GM19463 (cell line): ENCODE measurements around the gene SEMA3A.
"Not testable (repeated sequence)": the region's sequence is repeated elsewhere in the genome, so short reads cannot be mapped to it uniquely, and the experiment has no call there.

ENCODE experiments used
- ATAC-seq: cut with Tn5 transposase; IDR thresholded peaks from one replicate; pipeline ENCODE4 v1.9.1; 2021; ENCODE audit warnings: mild to moderate bottlenecking, moderate library complexity; ENCODE audit not compliant: unreplicated experiment

Gene SEMA3A

DNA sequence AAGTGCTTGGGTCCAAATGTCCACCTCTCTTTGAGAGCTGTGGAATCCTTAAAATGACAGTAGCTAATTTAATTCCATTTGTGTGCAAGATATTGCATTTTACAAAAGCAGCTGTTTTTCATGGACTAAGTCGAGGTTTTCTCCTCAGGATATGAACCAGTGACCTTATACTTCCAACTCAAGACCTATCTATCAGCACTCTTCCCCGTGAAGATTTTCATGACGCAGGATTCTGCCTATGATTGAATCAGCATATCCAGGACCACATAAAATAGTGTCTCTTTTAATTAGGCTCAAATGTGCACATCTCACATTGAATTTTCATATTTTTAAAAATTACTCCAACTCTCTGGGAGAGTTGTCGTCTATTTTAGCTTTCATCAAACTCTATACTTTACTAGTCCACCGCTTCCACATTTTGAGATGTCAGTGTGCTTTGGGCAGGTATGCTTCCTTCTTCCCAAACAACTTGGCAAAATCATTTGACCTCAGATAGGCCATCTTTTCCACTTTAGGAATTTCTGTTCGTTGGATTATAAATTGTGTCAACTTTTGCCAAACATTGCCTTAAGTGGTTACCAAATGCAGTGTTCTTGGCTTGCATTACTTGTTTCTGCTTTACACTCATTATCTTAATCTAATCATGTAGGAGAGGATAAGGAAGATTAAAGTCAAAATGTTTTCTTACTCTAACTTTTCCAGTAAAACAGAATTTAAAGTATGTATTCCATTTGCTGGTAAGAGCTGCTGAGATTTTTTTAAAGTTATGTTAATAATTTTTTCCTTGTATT lies 39.4 kb downstream of the SEMA3A start:
- ATAC-seq = no peak

DNA sequence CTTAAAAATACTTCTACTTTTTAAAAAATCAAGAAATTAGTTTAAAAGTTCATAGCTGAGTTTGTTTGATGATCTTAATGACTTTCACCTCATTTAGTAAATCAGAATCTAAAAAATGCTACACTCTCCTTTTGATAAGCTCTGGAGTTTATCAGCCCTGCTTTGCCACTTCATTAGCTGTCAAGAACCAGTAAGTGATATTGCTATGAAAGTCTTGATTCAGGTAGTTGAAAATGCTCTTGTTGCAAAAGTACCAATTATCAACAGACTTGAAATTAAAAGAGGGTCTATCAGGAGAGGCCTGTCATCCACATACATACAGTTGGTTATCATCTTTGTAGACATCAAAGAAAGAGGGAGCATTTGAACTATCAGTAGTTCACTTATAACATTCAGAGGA lies 41.6 kb downstream of the SEMA3A start:
- ATAC-seq = no peak

DNA sequence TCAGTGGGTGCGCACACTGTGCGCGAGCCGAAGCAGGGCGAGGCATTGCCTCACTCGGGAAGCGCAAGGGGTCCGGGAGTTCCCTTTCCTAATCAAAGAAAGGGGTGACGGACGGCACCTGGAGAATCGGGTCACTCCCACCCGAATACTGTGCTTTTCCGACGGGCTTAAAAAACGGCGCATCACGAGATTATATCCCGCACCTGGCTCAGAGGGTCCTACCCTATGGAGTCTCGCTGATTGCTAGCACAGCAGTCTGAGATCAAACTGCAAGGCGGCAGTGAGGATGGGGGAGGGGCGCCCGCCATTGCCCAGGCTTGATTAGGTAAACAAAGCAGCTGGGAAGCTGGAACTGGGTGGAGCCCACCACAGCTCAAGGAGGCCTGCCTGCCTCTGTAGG lies 44.2 kb downstream of the SEMA3A start:
- ATAC-seq = not testable (repeated sequence)

DNA sequence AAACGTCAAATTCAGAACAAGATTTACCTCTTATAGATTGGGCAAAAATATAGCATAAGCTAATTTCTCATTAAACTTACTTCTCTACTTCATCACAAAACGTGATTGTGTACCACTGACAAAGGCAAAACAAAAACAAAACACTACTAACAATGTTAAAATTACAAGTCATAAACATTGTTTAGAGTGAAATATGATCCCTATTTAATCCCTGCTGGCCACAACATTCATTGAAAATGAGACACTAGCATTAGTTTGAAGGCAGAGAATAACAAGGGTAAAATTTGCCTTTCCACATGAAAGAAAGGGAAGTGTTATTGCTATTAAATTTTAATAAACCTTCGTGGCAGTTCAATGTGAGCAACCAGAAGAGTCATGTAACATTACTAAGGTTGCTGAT lies 45.0 kb downstream of the SEMA3A start:
- no peak for ATAC-seq

DNA sequence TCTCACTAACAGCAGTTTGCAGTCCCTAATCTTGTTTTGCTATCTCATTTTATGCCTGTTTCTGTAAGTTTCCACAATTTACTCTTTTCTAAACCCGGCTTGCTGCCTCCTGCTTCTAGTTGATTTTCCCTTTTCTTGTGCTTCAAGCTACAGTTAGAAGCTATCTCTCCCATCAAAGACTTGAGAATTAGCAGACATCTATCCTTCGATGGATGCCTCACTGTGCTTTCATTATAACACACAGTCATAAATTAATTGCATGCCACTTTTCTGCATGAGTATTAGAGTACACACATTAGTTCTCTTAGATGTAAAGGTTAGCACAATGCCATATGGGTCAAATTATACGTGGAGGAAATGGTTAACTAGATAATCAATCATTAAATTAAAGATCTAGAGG lies 48.7 kb downstream of the SEMA3A start:
- ATAC-seq = no peak

DNA sequence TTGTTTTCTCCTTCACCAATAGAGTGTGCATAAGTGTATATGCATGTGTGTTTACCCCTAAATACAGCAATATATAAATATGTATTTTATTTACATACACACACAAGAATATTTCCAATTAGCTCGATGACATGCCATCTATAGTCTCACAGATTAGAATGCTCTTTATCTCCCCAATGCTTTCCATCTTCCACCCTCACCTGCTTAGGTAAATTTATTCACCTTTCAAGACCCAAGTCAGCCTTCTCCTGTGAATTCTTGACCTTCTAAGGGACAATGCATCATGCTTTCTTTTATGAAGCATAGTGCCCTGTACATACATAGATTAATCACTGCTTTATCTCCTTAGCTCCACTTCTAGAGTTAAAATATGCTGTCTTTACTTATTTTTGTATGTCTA lies 49.7 kb downstream of the SEMA3A start:
- ATAC-seq = no peak

DNA sequence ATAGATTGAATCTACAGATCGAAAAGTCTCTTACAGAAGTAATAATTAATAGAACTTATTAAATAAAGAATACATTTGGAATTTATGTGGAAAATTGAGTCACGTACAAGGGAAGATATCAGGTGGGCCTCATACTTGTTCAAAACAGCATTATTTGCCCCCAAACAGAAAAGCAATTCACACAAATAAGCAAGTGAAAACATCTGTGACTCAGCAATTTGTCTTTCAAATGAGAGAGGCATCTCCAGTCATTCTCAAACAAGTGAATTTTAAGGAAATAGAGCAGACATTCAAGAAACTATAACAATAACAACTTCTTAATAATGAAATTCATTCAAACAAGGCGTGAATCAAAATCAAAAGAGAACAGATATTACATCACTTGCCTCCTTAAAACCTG lies 50.1 kb downstream of the SEMA3A start:
- ATAC-seq = no peak

DNA sequence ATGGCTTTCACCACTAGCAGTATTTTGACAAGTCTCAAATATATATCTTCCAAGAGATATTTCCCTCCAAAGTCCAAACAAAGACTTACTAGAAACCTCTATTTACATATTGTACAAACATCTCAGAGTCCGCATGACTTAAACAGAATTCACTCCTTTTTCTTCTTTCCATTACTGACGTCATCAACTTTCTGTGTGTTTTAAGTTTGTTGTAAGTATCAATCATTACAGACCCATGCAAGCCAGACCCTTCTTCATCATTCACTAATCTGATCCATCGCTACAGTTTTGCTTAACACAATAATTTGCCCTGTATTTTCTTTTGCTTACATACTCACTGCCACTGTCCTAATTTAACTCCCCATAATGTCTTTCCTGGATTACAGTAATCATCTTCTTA lies 51.9 kb downstream of the SEMA3A start:
- ATAC-seq = no peak

DNA sequence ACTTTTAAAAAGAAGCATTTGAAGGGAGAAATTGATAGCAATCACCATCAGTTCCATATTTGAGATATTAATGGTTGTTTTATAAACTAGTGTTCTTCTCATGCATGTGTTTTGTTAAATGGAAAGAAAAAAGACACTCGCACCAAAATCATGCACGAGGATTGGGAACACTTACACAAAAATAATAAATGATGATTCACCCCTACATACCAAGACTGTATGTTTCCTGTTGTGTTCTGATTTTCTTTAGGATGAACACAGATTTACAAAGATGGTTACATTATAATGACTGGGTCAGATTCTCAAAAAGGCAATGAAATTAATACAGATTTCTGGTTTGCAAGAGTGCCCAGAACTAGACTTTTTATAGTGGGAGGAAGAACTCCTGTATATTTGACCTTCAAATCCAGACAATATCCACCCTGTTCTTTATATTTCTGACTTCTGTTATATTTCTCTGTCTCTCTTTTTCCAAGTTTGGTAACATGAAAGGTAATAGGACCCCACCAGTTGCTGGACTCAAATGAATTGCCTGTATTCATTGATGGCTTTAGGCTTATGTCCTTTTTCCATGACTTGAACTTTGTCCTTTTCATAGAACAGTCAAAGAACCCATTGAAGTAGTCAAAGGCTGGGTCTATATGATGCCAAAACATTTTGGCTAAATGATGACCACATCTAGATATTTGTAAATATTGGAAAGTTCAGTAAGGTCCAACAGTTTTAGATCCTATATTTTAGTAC lies 54.4 kb downstream of the SEMA3A start:
- ATAC-seq = no peak

DNA sequence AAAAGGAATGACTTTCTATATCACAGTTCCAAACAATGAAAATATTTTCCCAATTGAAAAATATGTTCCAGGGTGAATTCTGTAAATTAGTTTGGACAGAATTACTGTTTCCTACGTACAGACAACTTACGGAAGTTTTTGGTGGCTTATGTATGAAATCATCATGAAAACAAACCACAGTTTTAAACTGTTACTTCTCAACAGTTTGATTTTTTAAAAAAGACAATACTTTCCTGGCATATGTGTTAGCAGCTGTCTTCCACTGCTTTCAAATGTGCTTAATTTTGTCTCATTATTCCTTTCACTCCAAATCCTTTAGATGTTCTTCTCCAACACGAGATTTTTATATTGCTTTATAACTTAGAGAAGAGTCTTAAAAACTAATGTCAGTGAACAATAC lies 56.2 kb downstream of the SEMA3A start:
- ATAC-seq = no peak

DNA sequence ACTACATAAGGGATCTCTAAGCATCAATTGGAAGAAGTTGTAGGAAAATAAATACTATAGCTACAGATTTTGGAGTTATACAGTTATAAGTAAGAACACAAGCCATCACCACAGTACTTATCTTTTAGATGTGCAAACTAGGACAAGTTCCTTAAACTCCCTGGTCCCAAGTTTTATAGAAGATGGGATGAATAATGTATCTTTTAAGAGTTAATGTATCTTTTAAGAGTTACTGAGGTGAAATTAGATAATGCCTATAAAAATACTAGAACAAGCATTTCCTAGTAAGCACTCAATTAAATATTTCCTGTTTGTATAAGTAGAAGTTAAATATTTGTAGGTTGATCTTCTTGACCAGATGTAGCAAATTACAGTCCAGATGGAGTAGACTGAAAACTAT lies 56.8 kb downstream of the SEMA3A start:
- no peak for ATAC-seq

DNA sequence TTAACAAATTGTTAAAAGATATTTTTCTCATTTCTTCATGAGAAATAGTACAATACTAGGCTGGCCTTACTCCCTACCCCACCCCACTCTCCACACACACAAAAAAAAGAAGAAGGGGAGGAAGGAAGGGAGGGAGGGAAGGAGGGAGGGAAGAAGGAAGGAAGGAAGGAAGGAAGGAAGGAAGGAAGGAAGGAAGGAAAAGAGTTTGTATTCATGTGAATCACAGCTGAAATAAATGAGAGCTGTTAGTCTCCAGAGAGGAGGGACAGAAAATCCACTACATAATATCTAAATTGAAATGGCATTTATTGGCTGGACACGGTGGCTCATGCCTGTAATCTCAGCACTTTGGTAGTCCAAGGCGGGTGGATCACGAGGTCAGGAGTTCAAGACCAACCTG lies 57.8 kb downstream of the SEMA3A start:
- ATAC-seq = no peak

DNA sequence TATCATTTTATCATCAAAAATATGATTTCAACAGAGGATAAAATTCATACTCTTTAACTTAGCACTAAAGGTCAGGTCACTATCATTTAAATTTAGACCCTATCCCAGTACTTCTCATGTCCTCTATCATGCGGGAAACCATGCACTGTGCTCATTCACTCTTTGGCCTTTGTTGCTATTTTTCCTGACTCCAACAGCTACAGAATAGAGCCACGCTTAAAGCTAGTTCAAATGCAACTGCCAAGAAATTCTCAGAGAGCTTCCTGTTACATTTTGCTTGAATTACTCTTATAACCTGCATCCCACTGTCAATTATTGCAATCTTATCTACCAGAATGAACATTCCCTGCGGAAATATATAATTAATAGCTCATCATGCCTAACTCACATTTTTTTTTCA lies 58.3 kb downstream of the SEMA3A start:
- no peak for ATAC-seq

DNA sequence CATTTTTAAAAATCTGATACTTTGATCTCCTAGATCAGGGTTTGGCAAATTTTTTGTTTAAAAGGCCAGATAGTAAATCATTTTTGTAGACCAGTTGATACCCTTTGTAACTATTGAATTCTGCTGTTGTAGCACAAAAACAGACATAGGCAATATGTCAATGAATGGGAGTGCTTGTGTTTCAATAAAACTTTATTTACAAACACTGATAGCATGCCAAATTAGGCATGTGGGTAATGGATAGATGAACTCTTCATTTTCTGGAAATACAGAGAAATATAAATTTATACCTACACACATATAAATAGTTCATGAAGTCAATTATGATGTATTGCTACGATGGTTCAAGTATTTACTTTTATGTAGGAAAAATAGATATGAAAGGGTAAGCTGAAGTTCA lies 60.4 kb downstream of the SEMA3A start:
- ATAC-seq = no peak

DNA sequence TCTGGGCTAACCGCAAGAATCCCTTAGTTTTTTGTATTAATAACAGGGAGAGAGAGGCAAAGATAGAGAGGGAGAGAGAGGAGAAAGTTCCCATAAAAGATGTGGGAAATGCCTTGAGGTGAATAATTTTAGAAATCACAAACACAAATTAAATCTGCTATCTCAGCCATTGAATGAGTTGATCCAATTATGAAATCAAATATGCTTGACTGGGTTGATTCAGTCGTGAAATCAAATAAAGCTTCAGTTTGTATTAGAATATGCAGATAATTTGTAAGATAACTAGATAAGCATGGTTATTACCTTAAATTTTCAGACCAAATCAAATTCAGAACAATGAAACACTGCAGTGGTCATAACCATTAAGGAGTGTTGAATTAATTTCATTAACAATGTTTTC lies 68.9 kb downstream of the SEMA3A start:
- ATAC-seq = no peak

DNA sequence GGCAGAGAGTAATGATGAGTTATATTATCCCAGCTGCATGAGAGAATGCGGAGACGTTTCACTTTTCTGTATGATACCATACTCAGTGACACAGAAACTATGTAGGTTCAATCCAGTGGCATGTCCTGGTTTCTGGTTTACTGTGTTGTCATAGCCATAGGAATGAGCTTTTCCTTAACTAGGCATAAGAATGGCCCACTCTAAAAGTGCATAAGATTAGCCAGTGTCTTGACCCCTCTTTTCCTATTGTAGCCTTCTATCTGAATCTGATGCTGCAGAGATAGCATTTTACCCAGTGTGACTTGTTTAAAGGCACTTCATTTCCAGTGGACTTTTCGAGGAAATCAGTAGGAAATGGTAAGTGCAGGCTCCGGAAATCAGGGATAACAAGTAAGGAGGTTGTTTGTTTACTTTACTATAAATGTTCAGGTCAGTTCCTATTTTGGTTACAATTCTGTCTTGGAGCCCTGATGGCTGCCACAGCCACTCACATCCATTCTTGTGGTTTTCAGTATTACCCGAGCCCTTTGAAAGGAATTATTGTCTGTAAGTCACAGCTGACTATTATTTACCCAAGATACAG lies 70.5 kb downstream of the SEMA3A start:
- ATAC-seq = no peak

DNA sequence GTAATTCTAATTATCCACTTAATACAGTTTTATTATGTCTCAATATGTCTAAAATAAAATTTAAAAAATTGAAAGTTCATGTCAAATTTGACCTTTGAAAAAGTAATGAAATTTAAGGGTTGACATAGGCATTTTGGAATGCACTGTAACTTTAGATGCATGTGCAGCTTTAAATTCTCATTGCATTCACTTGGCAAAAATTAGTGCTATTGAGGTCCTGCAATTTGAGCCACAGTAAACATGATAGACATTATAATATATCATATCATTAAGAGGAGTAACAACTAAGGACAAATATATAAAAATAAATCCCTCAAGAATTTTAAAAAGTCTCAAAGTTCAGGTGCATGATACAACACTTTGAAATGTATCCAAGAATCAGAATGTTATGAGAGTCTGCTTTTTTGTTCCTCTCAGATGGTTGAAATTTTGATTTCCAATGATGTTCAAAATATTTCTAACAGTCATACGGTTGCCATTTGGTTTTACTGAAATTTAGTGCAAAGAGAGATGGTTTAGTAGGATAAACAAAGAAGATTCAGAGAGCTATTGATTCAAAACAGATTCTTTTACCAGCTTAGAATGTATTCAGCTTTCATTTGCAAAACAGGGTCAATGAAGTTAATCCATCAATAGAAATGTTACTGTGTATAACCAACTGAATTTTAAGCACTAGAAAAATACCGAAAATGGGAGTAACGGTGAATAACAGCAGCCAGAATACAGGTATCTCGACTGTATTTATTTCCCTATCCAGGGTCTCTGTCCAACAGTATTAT lies 71.8 kb downstream of the SEMA3A start:
- ATAC-seq = no peak

DNA sequence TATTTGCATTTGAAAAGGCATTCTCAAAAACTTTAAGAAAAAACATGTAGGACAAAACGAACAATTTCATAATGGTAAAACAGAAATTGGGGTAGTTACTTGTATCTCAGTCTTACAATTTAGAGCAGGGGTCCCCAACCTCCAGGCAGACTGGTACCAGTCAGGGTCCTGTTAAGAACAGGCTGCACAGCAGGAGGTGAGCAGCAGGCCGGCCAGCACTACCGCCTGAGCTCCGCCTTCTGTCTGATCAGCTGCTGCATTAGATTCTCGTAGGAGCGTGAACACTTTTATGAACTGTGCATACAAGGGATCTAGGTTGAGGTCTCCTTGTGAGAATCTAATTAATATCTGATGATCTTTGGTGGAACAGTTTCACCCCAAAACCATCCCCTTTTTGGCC lies 77.3 kb downstream of the SEMA3A start:
- ATAC-seq = no peak

DNA sequence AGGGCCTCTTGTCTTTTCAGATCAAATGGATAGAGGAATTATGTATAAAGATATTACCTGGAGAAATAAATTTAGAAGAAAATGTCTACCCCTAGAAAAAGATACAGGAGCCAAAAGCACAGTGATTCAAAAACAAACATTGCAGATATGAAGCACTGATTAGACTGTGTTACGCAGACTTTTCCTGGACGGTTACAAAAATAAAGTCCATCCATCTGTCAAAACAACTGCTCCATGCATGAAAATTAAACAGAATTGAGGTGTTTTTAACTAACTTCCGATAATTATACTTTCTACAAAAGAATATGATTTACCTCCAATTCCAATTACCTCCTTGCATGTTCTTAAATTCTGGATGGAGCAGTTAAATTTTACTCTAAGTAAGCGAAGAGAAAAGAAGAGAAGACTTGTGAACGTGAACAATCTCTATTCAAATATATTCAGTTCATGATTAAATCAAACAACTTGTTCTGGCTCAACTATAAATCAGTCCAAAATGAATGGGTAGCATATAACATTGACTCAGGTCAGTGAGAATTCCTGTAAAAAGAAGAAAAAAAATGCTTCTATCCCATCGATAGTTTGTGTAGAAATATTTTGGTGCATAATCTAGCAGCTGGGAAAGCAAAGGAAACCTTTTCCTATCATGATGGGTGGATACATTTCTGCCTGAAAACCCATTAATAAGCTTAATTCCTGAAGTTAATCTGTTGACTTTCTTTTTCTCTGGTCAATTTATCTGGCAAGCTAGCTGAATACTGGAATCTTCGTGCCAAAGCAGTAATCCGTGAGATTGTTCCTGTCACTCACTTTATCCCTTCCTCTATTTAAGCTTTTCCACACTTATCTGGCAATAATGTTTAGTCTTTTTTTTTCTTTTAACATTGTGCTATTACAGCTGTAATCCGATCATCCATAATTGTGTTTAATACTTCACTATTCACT lies 80.4 kb downstream of the SEMA3A start:
- ATAC-seq = no peak

DNA sequence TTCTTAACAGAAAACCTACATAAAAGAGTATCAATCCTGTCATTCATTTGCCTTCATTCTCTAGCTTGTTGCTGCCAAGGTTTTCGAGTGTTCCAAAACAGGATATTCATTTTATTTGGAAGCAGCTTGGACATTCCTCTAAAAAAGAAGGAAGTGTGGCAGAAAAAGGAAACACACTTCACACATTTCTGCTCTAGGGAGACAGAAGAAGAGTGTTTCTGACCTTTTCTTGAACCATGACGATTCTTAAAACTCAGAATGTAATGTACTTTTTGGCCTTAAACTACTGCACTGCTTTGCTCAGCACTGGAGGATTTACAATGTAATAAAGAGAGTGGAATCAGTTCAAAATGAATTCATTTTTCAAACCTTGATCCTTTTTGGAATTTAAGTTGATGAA lies 81.3 kb downstream of the SEMA3A start:
- ATAC-seq = no peak
